KOPT-K1 (cell line): ENCODE data around the gene MAP3K4.

ENCODE experiments used
- H3K27ac ChIP-seq: fragments of 200-600 bp; sonication (generic); 2 replicates; pipeline ENCODE4 v1.5.1; 2016; ENCODE audit warnings: antibody characterized with exemption, mild to moderate bottlenecking, low read depth, low read length; ENCODE audit not compliant: poor library complexity, severe bottlenecking
- H3K36me3 ChIP-seq: fragments of 200-600 bp; sonication (generic); 2 replicates; pipeline ENCODE4 v1.5.1; 2017; ENCODE audit warnings: antibody characterized with exemption, mild to moderate bottlenecking, low read length, moderate library complexity; ENCODE audit not compliant: insufficient read depth
- H3K9me3 ChIP-seq: fragments of 200-600 bp; sonication (generic); 2 replicates; pipeline ENCODE4 v1.5.1; 2017; ENCODE audit warnings: antibody characterized with exemption, low read length, mild to moderate bottlenecking; ENCODE audit not compliant: insufficient read depth, poor library complexity, severe bottlenecking

MAP3K4 gene

DNA sequence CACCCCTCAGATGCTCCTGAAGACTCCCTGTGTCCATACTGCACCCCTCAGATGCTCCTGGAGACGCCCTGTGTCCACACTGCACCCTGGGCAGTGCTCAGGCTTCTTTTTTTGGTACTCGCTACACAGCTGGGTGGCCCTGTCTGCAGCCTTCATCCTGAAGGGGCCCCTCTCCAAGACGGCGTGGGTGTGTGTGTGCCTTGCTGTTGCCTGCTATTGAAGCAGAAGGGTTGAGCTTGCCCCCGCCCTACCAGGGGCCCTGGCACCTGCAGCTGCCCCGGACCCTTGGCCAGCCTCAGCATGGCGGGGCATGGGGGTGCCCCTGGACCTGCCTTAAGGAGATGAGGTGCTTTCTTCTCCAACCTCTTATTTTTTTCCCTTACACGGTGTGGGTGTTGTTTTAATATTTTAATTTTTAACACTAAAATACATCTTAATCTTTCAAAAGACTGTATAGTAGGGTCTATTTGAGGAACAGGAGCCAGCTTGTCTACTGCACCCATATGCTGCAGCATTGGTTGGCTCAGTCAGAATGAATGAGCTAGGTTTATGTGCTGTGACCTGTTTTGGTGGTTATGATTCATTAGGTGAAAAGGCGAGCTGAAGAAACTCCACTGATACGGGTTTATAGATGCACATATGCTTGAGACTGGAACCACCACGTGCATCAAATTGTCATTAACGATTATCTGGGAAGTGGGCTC is 146.4 kb downstream of the MAP3K4 start:
- Histone ChIP-seq H3K27ac (no peak overlapping the region), H3K36me3 (peaks cover 10% of the 10 kb centered on the region; the same call in 1 of the 2 replicates), H3K9me3 (no peaks in the 10 kb centered on the region)

DNA sequence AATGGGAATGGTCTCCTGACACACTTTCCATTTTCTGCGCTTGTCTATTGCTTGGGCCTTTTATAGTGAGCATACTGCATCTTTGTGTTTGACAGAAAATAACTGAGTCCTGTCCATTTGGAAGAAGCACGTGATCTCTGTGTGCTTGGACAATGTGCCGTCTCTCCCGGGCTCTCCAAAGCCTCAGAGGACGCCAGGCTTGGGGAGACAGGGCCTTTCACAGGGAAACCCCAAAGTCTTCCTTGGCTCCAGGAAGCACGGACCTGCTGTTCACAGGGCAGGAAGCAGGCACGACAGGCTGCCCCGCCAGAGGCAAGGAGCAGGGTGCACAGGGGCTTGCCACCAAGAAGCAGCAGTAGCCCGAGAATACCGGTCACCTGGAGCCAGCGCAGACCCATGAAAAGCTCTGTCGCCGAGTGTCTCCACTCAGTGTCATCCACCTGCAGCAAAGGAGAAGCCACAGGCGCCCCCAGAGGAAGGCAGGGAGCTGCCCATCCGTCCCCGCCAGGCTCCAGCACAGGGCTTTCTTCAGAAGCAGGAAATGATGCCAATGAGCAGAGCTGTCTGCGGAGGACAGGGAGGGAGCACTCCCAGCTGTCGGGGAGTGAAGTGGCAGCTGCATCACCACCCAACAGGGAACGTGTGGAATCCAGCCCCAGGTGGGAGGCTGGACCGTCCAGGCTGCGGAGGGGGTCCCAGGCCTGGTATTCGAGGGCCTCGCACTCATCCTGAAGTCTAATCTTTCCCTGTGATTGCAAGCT is 147.2 kb downstream of the MAP3K4 start:
- Histone ChIP-seq H3K27ac (no peak overlapping the region), H3K36me3 (peaks cover 9% of the 10 kb centered on the region; the same call in 1 of the 2 replicates), H3K9me3 (no peaks in the 10 kb centered on the region)

DNA sequence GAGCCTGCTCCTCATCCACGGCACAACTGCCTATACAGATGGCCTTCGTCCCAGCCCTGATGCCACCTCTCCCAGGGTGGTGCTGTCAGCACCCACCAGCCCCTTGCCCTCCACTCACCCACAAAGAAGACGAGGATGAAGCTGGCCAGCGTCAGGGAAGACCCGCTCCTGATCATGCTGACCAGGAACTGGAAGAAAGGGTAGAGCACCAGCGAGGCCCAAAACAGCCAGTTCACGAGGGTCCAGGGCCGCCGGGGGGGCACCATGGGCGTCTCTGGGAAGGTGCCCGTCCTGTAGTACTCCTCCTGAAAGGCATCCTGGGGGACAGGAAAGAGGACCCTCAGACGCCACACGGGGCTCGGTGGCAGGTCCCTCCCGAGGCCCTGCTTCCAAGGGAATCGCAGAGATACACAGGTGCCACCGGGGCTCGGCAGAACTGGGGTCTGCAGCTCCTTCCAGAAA is 147.8 kb downstream of the MAP3K4 start:
- no peaks in the 10 kb centered on the region for H3K9me3 ChIP-seq
- peaks cover 9% of the 10 kb centered on the region; the same call in 1 of the 2 replicates for H3K36me3 ChIP-seq
- no peak overlapping the region for H3K27ac ChIP-seq

DNA sequence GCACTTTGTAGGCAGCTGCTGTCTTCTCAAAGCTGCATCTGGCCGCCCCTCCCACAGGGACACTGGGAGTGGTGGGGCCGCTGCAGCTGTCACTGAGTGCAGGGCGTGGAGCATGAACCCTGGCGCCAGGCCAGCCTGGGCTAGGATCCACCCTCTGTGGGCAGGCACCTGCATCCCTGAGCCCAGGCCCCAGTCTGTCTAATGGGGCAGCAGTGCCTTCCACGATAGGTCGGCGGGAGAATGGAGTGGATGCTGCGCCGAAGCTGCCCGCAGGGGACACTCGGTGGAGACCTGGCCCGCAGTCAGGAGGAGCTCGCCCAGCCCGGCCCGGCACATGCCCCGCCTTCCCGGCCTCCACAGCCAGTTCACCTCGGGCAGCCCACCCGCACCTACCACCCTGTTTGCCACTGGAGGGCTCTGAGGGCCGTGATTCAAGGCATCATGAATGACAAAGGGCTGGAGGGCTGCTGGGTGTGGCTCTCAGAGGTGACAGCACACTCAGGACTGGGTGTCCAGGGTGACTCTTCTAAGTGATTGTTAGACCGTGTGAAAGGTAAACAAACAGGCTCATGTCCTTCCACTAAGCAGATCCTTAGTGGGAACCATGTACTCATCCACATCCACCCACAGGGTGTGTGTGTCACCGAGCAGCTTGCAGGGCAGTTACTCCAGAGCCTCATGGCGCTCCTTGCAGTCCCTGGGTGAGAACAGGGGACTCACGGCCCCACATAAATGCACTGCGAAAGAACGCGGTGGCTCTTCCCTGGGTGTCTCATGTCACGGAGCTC is 148.4 kb downstream of the MAP3K4 start:
- Histone ChIP-seq H3K36me3 (peaks cover 9% of the 10 kb centered on the region; the same call in 1 of the 2 replicates), H3K27ac (no peak overlapping the region), H3K9me3 (no peaks in the 10 kb centered on the region)

DNA sequence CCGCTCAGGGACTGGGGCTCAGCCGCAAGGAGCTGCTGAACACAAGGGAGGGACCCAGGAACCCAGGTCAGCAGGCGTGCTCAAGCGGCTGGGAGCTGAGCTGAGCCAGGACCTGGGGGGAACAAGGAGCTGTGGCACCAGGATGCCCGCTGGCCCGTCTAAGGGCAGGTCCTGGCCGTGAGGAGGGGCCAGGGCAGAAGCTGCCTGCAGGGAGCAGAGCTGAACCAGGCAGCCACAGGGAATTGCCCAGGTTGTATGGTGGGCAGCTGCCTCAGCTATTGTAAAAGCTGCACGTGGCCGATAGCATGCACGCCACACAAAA is 148.9 kb downstream of the MAP3K4 start:
- H3K27ac ChIP-seq: no peak overlapping the region
- no peaks in the 10 kb centered on the region for H3K9me3 ChIP-seq
- H3K36me3 ChIP-seq: peaks cover 9% of the 10 kb centered on the region; the same call in 1 of the 2 replicates

DNA sequence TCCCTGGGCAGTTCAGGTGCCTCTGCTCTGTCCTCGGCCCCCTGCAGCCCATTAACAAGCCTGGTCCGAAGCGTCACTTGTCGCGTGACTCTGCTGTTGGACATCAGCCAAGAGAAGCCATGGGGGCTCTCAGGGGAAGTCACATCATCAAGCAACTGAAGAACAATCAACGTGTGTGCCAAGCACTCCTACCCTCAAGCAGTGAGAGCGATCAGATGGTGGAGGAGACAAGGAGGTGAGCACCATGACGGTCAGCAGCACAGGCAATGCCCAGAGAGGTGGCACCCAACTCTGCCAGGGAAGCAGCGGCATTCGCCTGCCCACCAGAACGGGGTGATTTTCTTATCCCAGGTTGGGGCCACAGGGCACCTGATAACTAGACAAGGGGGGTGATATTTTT is 149.6 kb downstream of the MAP3K4 start:
- Histone ChIP-seq H3K36me3 (0 out of 2 replicates have a peak, but pooled peaks cover 2% of the 10 kb centered on the region), H3K27ac (no peak overlapping the region), H3K9me3 (no peaks in the 10 kb centered on the region)

DNA sequence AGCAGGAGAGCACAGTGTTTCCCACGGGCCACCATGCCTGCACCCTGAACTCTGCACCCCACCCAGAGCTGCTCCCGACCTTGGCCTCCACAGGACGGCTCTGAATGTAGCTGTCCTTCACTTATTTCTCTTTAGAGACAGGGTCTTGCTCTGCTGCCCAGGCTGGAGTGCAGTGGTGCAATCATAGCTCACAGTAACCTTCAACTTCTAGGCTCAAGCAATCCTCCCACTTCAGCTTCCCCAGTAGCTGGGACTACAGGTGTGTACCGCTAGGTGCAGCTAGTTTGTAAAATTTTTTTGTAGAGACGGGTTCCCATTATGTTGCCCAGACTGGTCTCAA is 151.4 kb downstream of the MAP3K4 start:
- no peaks in the 10 kb centered on the region for H3K9me3 ChIP-seq
- H3K27ac ChIP-seq: no peak overlapping the region
- no peaks in the 10 kb centered on the region for H3K36me3 ChIP-seq

DNA sequence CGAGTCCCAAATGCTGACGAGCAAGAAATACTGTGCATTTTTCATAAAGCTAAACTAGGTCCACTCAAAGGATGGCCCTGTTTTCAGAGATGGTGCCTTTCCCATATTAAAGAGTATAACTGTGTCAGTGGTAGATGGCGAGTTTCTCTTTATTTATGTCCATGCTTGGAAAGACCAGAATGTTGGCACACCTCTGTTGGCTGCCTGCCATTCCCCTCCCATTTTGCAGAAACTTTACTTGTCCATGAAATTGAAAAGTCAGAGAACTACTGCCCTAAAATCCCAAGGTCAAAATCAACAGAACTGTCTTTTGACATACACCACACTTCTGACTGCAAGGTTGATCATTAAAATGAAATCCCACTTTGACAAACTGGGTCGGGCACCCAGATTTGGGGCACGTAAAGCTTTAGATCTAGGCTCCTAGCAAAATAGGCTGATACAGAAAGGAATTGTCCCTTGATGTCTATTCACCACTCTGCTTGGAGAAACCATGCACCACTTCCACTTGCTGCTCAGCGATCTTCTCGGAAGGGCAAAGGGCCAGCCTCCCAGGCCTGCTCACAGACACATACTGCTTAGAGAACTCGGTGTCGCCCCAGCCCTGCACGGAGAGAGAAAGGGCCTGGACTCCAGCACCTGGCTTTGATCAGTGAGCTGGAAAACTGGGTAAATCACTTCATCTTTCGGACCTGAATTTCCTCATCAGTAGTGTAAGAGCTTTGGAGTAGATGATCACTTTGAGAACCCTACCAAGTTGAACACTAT is 152.3 kb downstream of the MAP3K4 start:
- Histone ChIP-seq H3K27ac (no peak overlapping the region), H3K9me3 (no peaks in the 10 kb centered on the region), H3K36me3 (no peaks in the 10 kb centered on the region)

DNA sequence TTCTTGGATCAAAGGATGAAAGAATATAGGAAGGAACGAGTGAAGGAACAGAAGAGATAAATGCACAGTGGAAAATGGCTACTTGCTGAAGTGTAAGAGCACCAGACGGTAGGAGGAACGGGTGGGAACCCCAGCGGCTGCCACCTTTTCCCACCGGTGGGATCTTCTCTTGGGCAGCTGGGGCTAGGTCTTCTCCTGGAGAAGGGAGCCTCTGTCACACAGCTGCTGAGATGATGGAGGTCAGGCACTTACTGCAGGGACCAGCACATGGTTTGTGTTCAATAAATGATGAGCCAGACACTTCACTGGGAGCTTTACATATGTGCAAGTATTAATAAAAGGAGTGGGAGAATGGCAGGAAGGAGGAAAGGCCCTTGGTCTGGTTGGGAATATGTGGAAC is 158.6 kb downstream of the MAP3K4 start:
- Histone ChIP-seq H3K27ac (no peak overlapping the region), H3K9me3 (no peaks in the 10 kb centered on the region), H3K36me3 (no peaks in the 10 kb centered on the region)

DNA sequence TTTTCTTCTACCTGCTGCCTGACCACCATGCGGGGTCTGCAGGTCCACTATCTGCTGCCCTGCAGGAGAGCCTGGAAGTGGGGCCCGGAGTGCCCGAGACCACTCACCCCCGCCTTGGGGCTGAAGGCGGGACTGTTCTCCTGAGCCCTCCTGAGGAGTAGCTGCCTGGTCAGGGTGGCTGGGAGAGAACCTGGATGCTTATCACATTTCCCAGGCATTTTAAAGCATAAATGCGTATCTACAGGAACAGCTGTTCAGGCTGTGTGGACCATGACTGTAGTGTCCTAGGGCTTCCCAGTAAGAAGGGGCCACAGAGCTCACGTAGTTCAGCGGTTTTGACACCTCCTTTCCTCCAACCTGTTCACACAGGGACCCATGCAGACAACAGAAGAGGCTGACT is 159.0 kb downstream of the MAP3K4 start:
- Histone ChIP-seq H3K9me3 (no peaks in the 10 kb centered on the region), H3K36me3 (no peaks in the 10 kb centered on the region), H3K27ac (no peak overlapping the region)

DNA sequence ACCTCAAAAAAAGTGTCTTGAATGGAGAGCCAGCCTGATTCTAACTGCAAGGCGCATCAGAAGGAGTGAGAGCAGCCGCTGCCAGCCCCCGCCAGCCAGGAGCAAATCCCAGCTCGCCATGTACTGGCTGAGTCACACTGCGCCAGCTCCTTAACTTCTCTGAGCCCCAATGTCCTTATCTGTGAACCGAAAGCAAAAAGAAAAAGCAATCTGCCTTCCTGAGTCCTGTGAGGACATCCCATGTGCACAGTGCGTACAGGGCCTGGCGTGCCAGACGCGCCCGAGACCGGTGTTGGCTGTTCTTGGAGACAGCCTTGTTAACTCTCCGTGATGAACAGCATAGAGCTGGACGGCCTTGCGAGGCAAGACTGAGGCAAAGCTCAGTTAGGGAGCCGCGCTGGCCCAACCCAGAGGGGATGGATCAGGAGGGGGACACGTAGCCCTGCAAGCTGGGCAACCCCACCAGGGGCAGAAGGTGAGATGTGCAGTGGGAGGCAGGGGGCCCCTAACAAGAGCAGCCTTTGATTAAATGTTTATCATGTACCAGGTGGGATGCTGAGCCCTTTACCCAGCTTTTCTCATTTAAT is 159.6 kb downstream of the MAP3K4 start:
- Histone ChIP-seq H3K9me3 (no peaks in the 10 kb centered on the region), H3K27ac (no peak overlapping the region), H3K36me3 (no peaks in the 10 kb centered on the region)

DNA sequence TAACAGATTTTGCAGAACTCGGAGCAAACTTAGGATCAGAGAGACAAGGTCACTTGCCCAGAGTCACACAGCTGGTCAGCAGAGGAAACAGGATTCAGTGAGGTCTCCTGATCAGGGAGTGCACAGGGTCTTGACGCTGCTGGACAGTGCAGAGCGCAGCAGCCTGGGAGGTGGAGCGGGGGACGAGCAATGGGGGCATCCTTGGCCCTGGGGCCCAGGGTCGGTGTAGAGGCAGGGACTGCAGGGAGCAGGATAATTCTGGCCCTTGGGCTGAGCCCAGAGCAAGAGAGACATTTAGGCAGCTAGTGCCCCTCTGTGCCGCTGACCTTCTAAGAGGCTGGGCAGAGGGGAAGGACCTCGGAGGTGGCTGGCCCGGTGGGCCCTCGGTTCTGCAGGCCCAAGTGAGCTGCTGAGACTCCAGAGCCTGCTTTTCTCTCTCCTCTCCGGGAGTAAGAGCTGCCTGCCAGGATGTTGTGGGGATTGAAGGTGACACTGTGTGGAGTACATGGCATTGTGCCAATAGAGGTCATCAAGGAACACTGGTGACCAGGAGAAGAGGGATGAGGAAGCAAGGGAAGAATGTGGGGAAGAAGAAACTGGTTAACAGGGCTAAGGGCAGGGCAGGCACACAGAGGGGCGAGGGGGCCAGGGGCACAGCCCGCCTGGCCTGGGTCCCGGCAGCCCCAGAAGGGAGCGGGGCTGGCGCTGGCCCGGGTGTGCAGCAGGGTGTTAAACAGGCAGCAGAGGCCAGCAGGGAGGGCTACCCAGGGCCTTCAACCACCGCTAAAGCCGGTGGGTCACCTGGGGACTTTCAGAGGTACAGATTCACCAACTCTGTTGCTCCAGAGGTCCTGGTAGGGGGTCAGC is 160.3 kb downstream of the MAP3K4 start:
- H3K36me3 ChIP-seq: no peaks in the 10 kb centered on the region
- H3K9me3 ChIP-seq: no peaks in the 10 kb centered on the region
- H3K27ac ChIP-seq: no peak overlapping the region

DNA sequence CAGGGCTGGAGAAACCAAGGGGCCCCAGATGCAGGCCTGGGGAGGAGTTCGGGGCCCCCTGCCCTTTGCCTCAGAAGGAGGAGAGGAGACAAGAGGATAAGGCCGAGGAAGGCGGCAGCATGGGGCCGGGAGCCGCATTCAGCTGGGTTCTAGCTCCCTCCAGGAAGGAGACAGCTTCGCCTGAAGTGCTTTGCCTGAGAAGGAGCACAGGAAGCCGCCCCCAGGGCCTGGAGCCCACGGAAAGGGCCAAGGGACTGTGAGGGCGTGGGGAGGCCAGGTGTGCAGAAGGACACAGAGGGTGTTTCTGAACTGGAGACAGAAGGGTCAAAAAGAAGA is 160.9 kb downstream of the MAP3K4 start:
- Histone ChIP-seq H3K9me3 (peaks cover 5% of the 10 kb centered on the region), H3K27ac (no peak overlapping the region), H3K36me3 (no peaks in the 10 kb centered on the region)
